Measurements from ENCODE around the gene ANXA2R.

- TF ChIP-seq CTCF (conservative IDR thresholded peaks at IDR 0.05; ENCODE audit: low read length) (no peak), EZH2phosphoT487 (IDR thresholded peaks at IDR 0.05; ENCODE audit: borderline replicate concordance) (no peak)
Observed at GRCh38 chr5:43010935-43011315, 29.2 kb downstream of the ANXA2R start.
